GM18526 (cell line): ENCODE results near the gene NAA38.

ENCODE experiments used
- POLR2A ChIP-seq: IDR thresholded peaks from 3 replicates; pipeline ENCODE4 v1.6.1; 2011; ENCODE audit not compliant: insufficient read length; ENCODE audit errors: extremely low read depth

NAA38 gene, protein sequence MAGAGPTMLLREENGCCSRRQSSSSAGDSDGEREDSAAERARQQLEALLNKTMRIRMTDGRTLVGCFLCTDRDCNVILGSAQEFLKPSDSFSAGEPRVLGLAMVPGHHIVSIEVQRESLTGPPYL

DNA sequence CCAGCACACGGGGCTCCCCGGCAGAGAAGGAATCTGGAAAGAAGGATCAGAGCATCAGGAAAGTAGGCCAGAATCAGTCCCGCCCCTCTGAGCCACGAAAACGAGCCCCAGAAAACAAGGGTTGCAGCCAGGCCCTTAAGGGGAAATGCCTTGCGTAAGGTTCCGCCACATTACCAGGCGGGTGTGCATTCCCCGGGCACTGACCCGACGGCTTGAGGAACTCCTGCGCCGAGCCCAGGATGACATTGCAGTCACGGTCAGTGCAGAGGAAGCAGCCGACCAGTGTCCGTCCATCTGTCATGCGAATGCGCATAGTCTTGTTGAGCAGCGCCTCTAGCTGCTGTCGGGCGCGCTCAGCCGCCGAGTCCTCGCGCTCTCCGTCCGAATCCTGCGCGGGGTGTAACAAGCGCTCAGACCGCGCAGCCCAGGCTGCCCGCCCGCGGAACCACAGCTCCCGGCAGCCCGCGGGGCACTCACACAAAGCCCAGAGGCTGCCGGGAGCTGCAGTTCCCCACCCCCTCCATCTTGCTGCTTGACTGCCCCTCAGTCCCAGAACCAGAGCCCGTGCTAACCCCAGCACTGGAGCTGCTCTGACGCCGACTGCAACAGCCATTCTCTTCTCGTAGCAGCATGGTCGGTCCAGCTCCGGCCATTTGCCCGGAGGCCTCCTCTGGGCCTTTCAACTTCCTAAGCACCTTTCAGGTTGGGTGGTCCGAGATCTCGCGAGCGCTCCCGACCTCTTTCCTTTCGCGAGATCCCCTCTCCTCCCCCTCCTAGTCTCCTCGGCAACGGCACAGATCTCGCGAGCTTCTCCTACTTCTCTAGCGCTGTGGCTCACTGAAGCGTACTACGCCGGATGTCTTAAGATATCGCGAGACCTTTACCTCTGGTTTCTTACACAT lies at the start of gene NAA38:
Gene NAA38 (minus strand): TSS at position 749 of the 902 bp plus-strand sequence. CDS start 96 bp downstream, at position 653.
- peak; percentile 67 for TF ChIP-seq POLR2A

DNA sequence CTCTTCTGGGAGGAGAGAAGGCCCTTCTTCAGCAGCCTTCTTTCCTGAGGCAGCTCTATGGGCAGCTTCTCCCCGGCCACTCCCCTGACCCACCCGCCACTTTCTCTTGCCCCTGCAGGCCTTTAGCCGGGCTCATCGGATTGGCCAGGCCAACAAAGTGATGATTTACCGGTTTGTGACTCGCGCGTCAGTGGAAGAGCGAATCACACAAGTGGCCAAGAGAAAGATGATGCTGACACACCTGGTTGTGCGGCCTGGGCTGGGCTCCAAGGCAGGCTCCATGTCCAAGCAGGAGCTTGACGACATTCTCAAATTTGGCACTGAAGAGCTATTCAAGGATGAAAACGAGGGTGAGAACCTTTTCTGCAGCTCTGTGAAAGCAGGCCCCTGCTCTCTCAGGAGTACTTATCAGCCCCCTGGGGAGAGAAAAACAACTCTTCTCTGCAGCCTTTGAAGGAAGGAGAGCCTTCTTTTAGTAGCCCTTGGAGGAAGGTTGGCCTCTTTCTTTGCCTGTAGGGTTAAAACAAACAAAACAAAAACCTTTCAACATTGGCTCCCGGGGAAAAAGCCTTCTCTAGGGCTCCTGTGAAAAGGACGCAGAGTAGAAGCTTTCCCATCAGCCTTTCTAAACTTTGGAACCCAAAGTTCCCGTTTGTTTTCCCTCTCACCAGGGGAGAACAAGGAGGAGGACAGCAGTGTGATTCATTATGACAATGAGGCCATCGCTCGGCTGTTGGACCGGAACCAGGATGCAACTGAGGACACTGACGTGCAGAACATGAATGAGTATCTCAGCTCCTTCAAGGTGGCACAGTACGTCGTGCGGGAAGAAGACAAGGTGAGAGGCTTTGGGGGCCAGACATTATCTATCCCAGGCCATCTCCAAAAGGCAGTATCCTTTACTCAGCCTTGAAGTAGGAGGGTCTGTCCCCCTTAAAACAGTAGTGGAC lies 46.1 kb upstream of the NAA38 start:
- TF ChIP-seq POLR2A: no peak

DNA sequence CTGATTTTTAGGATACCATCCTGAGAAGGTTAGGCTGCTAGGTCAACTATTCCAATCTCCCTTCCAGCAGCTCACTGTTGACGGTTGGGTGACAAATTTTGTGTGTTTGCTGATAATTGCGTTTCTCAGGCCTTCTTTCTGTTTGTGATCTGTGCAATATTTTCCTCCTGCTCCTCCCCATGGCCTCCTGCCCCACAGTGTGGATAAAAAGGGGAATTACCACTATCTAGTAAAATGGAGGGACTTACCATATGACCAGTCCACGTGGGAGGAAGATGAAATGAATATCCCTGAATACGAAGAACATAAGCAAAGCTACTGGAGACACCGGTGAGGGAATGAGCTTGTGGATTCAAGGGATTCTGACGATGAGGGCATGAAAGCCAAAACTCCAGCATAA lies 40.4 kb upstream of the NAA38 start:
- no peak for TF ChIP-seq POLR2A

DNA sequence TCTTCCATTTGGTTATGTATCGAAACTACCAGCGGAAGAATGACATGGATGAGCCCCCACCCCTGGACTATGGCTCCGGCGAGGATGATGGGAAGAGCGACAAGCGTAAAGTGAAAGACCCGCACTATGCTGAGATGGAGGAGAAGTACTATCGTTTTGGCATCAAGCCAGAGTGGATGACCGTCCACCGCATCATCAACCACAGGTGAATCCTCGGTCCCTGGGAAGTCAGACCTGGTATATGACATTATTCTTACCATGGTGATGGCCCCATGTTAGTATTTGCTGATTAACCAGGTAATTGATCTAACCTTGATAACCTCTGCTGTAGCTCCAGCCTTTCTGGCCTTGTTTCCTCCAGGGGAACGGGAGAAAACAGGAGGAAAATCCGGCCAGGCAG lies 39.7 kb upstream of the NAA38 start:
- TF ChIP-seq POLR2A: no peak

DNA sequence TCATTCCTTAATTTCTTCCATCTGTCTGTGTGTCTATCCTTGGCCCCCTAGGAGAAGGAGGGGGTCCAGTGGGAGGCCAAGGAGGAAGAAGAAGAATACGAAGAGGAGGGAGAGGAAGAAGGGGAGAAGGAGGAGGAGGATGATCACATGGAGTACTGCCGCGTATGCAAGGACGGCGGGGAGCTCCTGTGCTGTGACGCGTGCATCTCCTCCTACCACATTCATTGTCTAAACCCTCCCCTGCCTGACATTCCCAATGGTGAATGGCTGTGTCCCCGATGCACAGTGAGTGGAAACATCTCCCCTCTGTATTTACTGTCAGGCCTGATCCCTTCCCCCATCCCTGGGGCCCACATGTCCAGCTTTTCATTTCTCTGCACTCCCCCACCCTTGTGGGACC lies 37.5 kb upstream of the NAA38 start:
- TF ChIP-seq POLR2A: no peak

DNA sequence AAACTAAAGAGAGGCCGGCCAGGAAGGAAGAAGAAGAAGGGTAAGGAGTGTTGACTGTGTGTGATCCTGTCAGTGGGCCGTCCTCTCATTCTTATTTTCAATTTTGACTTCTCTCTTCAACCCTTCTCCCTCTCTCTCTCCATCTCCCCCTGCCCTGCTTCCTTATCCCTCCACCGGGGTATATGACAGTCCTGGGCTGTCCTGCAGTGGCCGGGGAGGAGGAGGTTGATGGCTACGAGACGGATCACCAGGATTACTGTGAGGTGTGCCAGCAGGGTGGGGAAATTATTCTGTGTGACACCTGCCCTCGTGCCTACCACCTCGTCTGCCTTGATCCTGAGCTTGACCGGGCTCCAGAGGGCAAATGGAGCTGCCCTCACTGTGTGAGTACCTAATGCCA lies 36.9 kb upstream of the NAA38 start:
- TF ChIP-seq POLR2A: no peak

DNA sequence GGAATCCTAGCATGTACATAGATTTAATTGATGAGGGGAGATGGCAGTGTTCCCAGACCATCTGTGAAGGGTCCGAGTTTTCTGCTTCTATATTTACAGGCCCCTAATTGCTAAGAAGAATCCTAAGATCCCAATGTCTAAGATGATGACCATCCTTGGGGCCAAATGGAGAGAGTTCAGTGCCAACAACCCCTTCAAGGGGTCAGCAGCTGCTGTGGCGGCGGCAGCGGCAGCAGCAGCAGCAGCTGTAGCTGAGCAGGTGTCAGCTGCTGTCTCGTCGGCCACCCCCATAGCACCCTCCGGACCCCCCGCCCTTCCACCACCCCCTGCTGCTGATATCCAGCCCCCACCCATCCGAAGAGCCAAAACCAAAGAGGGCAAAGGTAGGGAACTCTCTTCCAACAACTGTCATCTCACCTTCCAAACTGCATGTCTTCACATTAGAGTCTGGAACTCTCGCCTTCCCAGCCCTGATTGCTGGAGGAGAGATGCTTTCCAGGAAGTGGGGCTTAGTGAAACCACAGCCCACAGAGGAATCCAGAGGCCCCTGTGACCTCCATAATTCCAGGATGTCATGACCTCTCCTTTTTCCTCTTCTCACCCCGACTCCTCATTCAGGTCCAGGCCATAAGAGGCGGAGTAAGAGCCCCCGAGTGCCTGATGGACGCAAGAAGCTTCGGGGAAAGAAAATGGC lies 36.0 kb upstream of the NAA38 start:
- TF ChIP-seq POLR2A: no peak

DNA sequence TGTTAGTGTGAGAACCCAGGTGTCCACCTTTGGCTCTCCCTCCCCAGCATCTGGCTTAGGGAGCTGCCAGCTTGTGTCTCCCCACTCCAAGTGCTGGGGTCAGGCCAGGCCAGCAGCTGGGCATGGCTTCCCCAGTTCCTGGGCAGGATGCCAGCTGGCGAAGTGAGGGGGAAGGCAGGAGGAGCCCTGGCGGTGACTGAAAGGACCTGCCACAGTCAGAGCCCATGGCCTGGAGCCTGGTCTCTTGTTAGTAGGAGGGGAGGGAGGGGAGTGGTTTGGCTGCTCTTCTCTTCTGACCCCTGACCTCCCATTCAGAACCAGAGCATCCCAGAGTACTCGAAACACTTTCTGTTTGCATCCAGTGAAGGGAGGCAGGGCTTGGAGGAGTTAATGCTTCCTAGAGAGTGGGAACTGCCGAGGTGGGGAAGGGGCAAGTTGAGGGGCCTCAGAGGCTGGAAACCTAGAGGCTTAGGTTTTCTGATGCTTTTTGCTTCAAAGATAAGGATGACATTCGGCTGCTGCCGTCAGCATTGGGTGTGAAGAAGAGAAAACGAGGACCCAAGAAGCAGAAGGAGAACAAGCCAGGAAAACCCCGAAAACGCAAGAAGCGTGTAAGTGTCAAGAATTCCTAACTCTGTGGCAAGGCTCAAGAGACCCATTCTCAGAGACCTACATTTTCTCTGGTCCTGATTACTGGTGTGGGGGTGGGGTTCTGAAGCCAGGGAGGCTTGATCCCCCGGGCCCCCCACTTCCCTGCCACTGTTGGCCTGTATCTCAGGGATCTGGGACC lies 32.0 kb upstream of the NAA38 start:
- TF ChIP-seq POLR2A: no peak

DNA sequence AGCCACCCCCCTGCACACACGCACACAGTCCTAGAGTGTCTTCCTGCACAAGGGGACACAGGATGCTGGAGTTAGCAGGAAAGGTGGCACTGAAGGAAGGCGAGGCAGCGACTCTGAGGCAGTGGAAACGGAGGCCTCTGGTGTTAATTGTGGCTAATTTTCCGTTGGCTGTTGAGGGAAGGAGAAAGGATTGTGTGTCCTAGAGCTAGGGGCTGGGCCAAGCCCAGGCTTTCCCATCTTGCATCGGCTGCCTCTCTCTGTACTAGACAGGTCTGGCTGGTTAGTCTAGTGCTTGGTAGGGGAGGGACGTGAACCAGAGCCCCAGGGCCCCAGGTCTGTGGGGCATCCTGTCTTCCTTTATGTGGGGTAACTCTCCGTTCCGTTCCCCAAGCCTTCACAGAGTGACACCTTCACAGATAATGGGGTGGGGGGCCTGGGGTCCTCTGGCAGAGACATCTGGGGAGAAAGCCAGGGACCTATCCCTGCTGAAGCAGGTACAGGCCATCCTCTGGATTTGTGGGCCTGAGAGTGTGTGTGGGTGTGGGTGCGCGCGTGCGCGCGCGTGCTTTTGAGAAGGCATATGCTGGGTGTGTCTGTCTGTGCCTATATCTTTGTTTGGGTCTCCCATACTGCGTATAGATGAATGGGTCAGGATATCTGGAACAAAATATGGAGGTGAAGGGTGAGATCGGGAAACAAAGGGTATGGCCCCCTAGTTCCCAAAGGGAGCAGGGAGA lies 31.0 kb upstream of the NAA38 start, which contains the start of gene CHD3:
Gene CHD3 (plus strand): TSS at position 606 of the 737 bp plus-strand sequence. CDS start 212 bp downstream, outside the sequence.
- TF ChIP-seq POLR2A: no peak

DNA sequence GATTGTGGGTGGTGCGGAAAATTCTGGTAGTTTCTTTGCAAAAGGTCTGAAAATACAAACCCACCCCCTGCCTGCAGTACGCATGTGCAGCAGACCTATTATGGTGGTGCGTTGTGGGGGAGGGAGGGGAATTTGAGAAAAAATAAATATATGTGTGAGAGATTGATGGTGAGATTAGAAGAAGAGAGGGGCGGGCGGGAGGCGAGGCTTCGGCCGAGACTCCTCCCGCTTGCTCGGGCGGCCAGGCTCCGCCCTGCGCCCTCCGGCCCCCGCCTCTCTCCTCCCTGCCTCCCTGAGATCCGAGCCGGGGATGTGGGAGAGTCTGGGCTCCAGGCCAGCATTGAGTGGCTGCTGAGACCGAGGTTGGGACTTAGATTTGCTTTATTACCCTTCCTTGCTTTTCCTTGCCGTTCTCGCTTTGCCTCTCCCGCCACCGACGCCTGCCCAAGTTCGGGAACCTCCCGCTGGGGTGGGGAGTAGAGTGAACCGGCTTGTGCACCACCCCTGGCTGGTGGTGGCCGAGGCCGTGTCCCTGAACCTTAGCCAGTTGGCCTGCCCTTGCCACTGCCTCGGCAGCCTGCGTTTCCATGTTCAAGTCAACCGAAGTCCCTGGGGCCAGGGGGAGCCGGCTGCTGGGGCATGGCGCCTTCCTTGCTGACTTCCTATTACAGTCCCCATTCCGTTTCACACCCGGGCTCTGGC lies 30.3 kb upstream of the NAA38 start:
- TF ChIP-seq POLR2A: peak; percentile 40

DNA sequence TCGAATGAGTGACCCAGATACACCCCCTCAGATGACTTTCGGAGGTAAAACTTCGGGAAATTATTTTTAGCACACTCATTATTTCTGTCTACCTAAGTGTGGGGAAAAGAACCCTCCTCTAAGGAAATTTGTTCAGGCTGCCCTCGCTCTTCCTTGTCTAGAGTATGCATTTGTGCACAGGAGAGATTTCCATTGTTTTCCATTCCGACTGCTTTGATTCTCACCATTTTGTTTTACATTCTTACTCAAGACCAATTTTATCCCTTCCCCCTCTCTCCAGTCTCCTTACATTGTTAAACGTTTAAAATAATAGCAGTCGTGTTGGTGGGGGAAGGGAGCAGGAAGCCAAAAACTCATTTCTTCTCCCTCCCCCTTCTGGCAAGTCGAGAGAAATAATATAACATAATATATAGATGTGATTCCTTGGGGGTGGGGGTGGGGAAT lies 29.7 kb upstream of the NAA38 start:
- TF ChIP-seq POLR2A: no peak

DNA sequence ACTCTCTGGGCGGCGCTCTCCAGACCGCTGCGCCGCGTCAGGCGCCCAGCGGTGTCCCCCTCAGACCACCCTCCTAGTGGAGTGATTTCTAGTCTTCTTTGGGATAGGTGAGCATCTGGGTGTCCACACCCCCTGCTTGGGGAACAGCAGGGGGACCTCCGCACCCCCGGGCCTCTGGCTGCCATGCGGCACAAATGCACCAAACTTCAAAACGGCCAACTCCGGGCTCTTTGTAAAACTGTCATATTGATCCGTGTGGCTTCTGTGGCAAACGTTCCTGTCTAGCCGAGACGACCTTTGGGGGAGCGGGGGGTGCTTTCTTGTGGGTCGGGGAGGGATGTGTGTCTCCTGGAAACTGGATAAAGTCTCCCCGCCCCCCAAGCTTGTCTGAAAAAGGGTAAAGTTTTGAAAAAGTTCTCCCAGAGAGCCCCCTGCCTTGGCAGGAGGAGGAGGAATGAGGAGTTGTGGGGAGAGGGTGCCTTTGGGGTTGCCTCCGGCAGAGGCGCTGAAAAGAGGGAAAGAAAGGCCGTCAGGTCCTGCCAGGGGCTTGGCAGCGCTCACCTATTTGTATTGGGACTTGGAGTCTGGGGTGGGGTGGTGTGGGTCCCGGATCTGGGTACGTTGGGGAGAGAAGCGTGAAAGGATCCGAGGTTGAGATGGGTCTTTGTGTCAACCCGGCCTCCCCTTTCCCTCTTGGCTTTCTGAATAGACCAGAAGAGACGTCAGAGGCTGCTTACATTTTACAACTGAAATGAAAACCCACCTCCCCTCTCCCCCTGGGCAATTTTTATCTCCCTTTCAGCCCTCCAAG lies 29.1 kb upstream of the NAA38 start:
- no peak for TF ChIP-seq POLR2A
